Activated CD8-positive, alpha-beta memory T cell treated with anti-CD3 and anti-CD28 coated beads, Interleukin-2, amount 50 U/mL, for 1 hour (primary cell): ENCODE data around the gene DGKB.

Experiments used
- DNase-seq: peaks from one replicate; pipeline ENCODE4 v3.0.0-alpha.2; 2020; ENCODE audit errors: extremely low read depth

The DGKB gene

GRCh38 chr7:14859267-14859666 is 43.3 kb downstream of the DGKB start:
- no peak for DNase-seq

DNA sequence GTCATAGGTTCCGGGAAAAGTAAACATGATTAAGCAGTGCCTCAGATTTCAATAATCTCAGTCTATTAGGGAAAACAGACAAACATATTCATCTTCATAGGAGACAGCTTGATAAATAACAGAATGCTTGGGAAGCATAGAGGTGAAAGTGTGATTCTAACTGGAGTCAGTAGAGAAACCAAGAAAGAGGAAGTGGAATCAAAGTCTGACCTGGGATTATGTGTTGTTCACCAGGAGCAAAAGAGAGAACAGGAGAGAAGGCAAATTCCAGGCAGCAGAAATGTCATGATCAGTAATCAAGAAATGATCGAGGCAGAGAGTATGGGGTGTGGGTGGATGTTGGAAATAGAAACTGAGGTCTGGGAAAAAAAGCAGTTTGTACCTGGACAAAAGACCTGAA is 43.7 kb downstream of the DGKB start:
- no peak for DNase-seq

DNA sequence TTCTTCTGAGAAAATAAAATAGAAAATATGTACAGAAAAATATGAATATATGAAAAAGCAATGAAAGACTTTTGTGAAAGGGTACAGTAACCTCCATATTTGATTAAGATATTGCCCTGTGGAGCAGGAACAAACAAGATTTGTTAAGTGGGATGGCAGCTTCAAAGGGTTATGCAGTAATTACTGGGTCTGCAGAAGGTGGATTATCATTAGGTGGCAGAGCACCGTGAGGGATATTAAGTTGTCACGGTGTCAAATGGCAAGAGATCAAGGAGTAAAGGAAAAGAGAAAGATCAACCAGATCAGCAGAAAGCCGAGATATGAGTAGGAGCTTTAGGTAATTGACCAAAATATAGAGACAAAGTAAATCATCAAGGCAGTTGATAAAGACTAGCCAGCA is 44.1 kb downstream of the DGKB start:
- no peak for DNase-seq

- DNase-seq = no peak
These were observed 47.3 kb downstream of the DGKB start for GRCh38 chr7:14855033-14855794.

DNA sequence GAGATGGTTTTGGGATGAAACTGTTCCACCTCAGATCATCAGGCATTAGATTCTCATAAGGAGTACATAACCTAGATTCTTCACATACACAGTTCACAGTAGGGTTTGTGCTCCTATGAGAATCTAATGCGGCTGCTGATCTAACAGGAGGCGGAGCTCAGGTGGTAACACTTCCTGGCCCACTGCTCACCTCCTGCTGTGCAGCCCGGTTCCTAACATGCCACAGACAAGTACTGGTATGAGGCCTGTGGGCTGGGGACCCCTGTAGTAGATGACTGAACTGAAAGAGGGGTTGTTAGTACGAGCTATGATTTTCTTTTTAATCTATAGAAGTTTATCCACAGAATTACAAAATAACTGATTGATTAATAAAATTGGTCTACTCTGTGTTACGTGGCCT is 48.1 kb downstream of the DGKB start:
- DNase-seq = no peak

- no peak for DNase-seq
These were observed 50.9 kb downstream of the DGKB start for GRCh38 chr7:14851610-14852009.

DNA sequence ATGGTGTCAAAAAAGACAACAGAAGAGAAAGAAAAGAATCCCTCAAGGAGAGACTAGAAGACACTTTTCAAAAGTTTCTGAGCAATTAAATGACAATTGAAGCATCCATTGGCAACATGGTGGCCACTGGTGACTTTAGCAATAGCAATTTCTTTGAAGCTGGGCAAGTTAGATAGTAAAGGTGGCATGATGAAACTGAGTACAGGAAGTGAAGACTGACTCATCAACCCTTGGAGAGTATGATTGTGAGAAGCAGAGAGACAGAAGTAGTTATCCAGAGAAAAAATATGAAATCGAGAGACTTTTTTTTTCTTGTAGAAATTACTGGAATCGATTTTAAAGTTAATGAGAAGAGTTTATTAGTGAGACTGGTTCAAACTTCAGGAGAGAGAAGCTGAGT is 52.5 kb downstream of the DGKB start:
- DNase-seq = no peak

GRCh38 chr7:14846405-14846804 is 56.1 kb downstream of the DGKB start:
- DNase-seq = no peak

- DNase-seq = no peak
These were observed 58.8 kb downstream of the DGKB start for GRCh38 chr7:14843755-14844154.

DNA sequence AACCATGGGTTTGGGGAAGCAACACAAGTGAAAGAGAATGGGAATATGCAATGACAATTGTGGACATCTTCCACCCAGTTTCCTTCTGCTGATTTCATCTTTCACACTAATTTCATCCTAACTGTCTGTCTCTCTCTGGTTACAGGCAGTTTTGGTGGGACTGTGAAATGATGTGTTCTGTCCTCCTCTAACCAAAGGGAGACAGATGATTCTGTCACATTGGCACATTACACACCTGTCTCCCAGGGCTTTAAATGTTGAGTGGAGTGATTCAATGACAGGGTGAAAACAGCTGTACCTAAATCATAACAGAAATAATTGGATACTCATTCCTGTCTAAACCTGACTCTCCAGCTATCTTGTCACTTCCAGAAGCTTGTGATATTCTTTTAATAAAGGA is 60.0 kb downstream of the DGKB start:
- DNase-seq = no peak

GRCh38 chr7:14841869-14842268 is 60.7 kb downstream of the DGKB start:
- DNase-seq = no peak

DNA sequence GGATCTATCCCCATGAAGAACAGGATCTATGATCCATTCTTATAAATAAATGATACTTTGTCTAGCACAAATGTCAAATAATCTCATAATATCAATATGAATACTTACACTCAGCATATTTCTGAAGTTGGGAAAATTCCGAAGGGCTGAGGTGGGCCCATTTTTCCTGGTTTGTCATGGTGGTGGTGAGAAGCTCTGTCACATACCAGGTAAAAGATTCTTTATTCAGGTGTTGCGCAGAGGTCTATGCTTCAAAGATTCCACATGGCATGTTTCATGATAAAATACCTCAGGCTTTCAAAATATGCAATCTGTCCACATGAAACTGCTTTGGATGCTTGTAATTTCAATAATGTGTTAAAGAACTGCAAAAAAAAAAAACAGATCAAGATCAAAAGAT is 61.5 kb downstream of the DGKB start:
- DNase-seq = no peak

DNA sequence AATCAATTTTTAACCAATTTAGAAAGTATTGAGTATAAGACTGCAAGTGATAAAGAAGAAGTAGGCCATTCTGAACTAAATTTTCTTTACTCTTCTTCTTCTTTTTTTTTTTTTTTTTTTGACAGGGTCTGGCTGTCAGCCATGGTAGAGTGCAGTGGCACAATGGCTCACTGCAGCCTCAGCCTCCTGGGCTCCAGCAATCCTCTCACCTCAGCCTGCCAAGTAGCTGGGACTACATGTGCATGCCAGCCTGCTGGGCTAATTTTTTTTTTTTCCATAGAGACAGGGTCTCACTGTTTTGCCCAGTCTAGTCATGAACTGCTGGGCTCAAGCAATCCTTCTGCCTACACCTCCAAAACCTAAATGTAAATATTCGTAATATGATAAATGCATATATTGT is 63.2 kb downstream of the DGKB start:
- no peak for DNase-seq

GRCh38 chr7:14837216-14837615 is 65.3 kb downstream of the DGKB start:
- no peak for DNase-seq

DNA sequence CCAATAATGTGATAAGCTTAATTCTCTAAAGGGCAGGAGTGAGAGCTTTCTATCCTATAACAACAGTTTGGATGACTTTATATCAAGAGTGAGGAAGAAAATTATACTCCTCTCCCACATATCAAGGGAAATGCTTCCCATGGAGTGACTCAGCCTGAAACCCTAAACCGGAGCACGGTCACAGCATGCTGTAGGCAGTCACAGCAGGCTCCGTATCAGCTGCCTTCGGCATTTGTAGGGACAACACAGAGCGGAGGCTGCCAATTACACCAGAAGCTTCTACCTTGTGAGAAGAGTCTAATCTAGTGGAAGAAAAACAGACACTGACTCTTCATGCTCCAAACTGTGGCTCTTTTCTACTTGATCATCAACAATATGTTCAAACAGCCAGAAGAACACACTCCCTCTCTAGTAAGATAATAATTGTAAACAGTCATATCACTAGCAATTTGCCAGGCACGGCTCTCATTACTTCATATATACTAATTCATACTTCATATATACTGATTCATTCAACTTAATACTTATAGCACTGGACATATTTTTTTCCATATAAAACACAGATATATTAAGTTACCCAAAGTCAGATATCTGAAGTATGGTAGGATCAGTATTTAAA is 65.9 kb downstream of the DGKB start:
- no peak for DNase-seq

- no peak for DNase-seq
These were observed 66.5 kb downstream of the DGKB start for GRCh38 chr7:14836006-14836405.

- no peak for DNase-seq
These were observed 67.2 kb downstream of the DGKB start for GRCh38 chr7:14835384-14835783.

- no peak for DNase-seq
These were observed 67.7 kb downstream of the DGKB start for GRCh38 chr7:14834883-14835282.

DNA sequence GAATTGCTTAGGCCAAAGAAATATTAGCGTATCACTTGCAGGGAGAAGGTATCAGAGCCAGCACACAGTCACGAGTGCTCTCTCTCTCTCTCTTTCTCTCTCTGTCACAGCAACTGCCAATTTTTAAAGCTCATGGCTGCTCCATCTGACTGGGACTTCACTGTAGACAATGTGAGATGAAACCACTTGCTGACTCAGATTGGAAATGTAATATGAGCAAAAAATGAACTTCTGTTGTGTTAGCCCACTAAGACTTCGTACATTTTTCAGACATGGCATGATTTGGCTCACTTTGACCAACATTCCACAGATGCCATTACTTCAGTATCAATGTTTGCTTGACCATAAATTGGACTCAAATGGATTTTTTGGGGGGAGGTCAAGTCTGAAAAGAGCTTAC is 68.1 kb downstream of the DGKB start:
- DNase-seq = no peak

DNA sequence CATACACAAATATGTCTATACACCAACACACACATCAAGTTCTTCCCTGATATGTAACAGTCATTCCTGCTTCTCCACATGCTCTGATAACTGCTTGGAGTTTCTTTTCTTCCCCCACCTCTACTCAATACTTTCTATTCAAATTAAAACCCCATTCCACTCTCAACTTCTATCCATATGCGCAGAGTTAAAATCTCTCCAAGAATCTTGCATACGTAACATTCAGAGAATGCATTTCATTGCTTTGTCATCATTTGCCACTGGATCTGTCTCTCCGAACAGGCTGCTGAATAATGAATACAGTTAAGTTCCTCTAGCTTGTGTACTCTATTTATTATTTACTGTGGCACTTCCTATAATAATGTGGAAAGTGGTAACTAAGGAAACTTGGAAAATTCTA is 68.8 kb downstream of the DGKB start:
- DNase-seq = no peak

GRCh38 chr7:14828053-14828452 is 74.5 kb downstream of the DGKB start:
- no peak for DNase-seq

- DNase-seq = no peak
These were observed 76.1 kb downstream of the DGKB start for GRCh38 chr7:14826426-14826825.

GRCh38 chr7:14825912-14826311 is 76.6 kb downstream of the DGKB start:
- no peak for DNase-seq

- no peak for DNase-seq
These were observed 80.1 kb downstream of the DGKB start for GRCh38 chr7:14822481-14822854.
